Adrenal gland (tissue), 12 donors: ENCODE measurements around the gene FREM3. TPM values are rescaled to one million over a fixed set of nuclear protein-coding genes. Genes with fewer than 3 reads are reported as not detected.
"Not testable (repeated sequence)": the region's sequence is repeated elsewhere in the genome, so short reads cannot be mapped to it uniquely, and the experiment has no call there.

ENCODE experiments used
- DNase-seq, 7 donors: peaks; one replicate each; pipeline ENCODE4 v3.0.0-alpha.2; 2019 to 2020
- H3K27ac ChIP-seq, 5 donors: fragments of 200-600 bp; sonication (generic) in 4 of 5; 1 replicate in 3 of 5; 2 replicates in 2 of 5; pipeline versions ENCODE4 v1.5.1 to v1.8.0; 2016 to 2020; ENCODE audit warnings: mild to moderate bottlenecking in 1 of 5
- H3K27me3 ChIP-seq: fragments of 200-600 bp; 2 replicates; pipeline ENCODE4 v1.8.0; 2021
- H3K36me3 ChIP-seq, 2 donors: fragments of 200-600 bp; replicated peaks in 1 of 2; 1 replicate in 1 of 2; 2 replicates in 1 of 2; pipeline versions ENCODE4 v1.5.1 to v1.8.0; 2018 to 2022
- H3K4me1 ChIP-seq, 2 donors: fragments of 200-600 bp; replicated peaks in 1 of 2; 1 replicate in 1 of 2; 2 replicates in 1 of 2; pipeline versions ENCODE4 v1.5.1 to v1.8.0; 2018 to 2021
- H3K4me3 ChIP-seq, 4 donors: fragments of 200-600 bp; sonication (generic) in 3 of 4; one replicate each; pipeline ENCODE4 v1.5.1; 2016 to 2018
- H3K9me3 ChIP-seq, 3 donors: fragments of 200-600 bp; sonication (generic) in 1 of 3; replicated peaks in 1 of 3; 1 replicate in 2 of 3; 2 replicates in 1 of 3; pipeline versions ENCODE4 v1.5.1 to v1.8.0; 2016 to 2021
- CTCF ChIP-seq, 6 experiments: fragments of 450-650 bp in 4 of 6; fragments of 200-600 bp in 2 of 6; sonication (generic) in 1 of 6; IDR thresholded peaks; 1 replicate in 5 of 6; 2 replicates in 1 of 6; pipeline versions ENCODE4 v1.5.1 to v1.8.0; 2016 to 2021; ENCODE audit warnings: antibody characterized with exemption in 6 of 6, mild to moderate bottlenecking in 2 of 6, moderate library complexity in 1 of 6
- POLR2A ChIP-seq, 2 donors: fragments of 450-650 bp; IDR thresholded peaks; one replicate each; pipeline ENCODE4 v1.6.1; 2017; ENCODE audit warnings: antibody characterized with exemption in 2 of 2, mild to moderate bottlenecking in 2 of 2, moderate library complexity in 1 of 2
- WGBS, 4 donors: extraction: QIAGEN DNeasy Blood & Tissue Kit in 2 of 4; methylation state at CpG; one replicate each; pipeline versions ENCODE4 v1.1.5 to v1.1.7; 2013 to 2017; 5-methylcytosine and 5-hydroxymethylcytosine counted together
- intact Hi-C, 2 donors: fragments of 100-400 bp; cut with DNase I; formaldehyde crosslinking; loops; one replicate each; pipeline versions ENCODE4 v1.14.1 to v1.15.0; 2022 to 2023
- polyA plus RNA-seq, 3 donors: library from polyadenylated mRNA; stranded (reverse); fragments of 200-250 nt in 2 of 3; fragments of 350-450 nt in 1 of 3; fragmentation: Illumina TruSeq in 1 of 3; extraction: RNeasy Lipid Tissue Mini Kit (QIAGEN cat#74804) in 1 of 3; gene quantifications; one replicate each; pipeline ENCODE4 v1.2.3, GENCODE V29; 2013 to 2014
- total RNA-seq, 9 donors: library from RNA; depleted of rRNA in 4 of 9; stranded (reverse); fragments of >200 nt in 4 of 9; fragments of 120-200 nt in 1 of 9; fragmentation: NEBNext Ultra II Directional in 1 of 9; extraction: Animal tissue kit (Norgen Biotek cat#: 25700) in 1 of 9; gene quantifications; one replicate each; pipeline versions ENCODE4 v1.1.0 to v1.2.4, GENCODE V29; 2013 to 2023
- donor health status: healthy with polysubstance abuse.
- donor health status: Bipolar disorder and iron deficiency.
- donor health status: DM: yes; HTN: yes; CAD: no.
- donor health status: DM: no; HTN: no; CAD: no.
- donor health status: DM: no; HTN: no; CAD: no.
- donor health status: DM: yes; HTN: yes; CAD: no.

Gene FREM3
- total and polyA plus RNA-seq, 12 donors = 0.06 to 0.22 TPM; not detected in 10

GRCh38 chr4:143736861-143737260, 36.4 kb upstream of the FREM3 start:
- Histone ChIP-seq H3K4me1 (no peaks in the 10 kb centered on the region), H3K4me3 (no peak overlapping the region), H3K27me3 (no peaks in the 10 kb centered on the region), H3K27ac (no peak overlapping the region), H3K36me3 (no peaks in the 10 kb centered on the region), H3K9me3 (no peaks in the 10 kb centered on the region)
- intact Hi-C loops = no loop called here
- WGBS, 4 donors = 69 to 96% (median 78%) methylated on average over 1 of the region's 1 CpG
- no peak for DNase-seq
- TF ChIP-seq POLR2A (IDR thresholded peaks at IDR 0.05) = no peak
- TF ChIP-seq CTCF (IDR thresholded peaks at IDR 0.05) = no peak

DNA sequence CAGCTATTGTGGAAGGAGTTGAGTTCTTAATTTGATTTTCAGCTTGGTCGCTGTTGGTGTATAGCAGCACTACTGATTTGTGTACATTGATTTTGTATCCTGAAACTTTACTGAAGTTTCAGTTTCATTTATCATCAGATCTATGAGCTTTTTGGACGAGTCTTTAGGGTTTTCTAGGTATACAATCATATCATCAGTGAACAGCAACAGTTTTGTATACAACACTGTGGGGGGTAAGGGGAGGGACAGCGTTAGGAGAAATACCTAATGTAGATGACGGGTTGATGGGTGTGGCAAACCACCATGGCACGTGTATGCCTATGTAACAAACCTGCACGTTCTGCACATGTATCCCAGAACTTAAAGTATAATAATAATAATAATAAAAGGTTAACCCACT, 35.6 kb upstream of the FREM3 start:
- WGBS, 4 donors = 56 to 86% (median 71%) methylated on average over 6 of the region's 6 CpGs
- H3K27ac ChIP-seq, H3K9me3 ChIP-seq, intact Hi-C loops, H3K36me3 ChIP-seq, H3K4me3 ChIP-seq, H3K4me1 ChIP-seq, DNase-seq, H3K27me3 ChIP-seq: not testable (repeated sequence)

- 50 to 63% (median 53%) methylated on average over 3 of the region's 3 CpGs for WGBS, 4 donors
- no peaks in the 10 kb centered on the region for H3K27me3 ChIP-seq
- DNase-seq = peak in 3 of 7 donors; percentile 5 to 14 (median 13)
- no peak overlapping the region for H3K4me3 ChIP-seq
- intact Hi-C loops = no loop called here
- no peaks in the 10 kb centered on the region for H3K9me3 ChIP-seq
- no peaks in the 10 kb centered on the region for H3K36me3 ChIP-seq
- no peaks in the 10 kb centered on the region for H3K4me1 ChIP-seq
- H3K27ac ChIP-seq = no peak overlapping the region
- TF ChIP-seq POLR2A (IDR thresholded peaks at IDR 0.05) (no peak), CTCF (IDR thresholded peaks at IDR 0.05) (no peak)
Observed at GRCh38 chr4:143728166-143728565, 27.7 kb upstream of the FREM3 start.

DNA sequence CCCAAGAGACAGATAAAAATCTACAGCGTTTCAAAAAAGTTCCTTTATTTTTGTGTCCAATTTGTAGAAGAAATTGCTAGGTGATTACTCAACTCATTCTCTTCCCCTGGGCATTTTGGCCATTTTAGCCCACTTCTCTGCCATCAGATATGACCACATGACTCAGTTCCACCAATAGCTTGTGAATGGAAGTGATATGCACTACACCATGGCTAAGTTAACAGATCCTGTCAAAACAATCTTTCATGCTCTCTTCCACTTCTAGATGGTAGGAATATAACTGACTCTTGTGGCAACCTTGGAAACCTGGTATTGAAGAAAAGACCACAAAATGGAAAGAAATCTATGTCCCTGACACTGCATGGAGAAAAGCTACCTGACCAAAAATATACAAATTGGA, 26.2 kb upstream of the FREM3 start:
- no peak for DNase-seq
- Histone ChIP-seq H3K27me3 (no peaks in the 10 kb centered on the region), H3K36me3 (no peaks in the 10 kb centered on the region), H3K9me3 (no peaks in the 10 kb centered on the region), H3K4me1 (no peaks in the 10 kb centered on the region), H3K27ac (no peak overlapping the region), H3K4me3 (no peak overlapping the region)
- 85 to 95% (median 87%) methylated on average over 1 of the region's 1 CpG for WGBS, 4 donors
- TF ChIP-seq POLR2A (IDR thresholded peaks at IDR 0.05) = no peak
- no peak for TF ChIP-seq CTCF (IDR thresholded peaks at IDR 0.05)
- intact Hi-C loops = no loop called here

DNA sequence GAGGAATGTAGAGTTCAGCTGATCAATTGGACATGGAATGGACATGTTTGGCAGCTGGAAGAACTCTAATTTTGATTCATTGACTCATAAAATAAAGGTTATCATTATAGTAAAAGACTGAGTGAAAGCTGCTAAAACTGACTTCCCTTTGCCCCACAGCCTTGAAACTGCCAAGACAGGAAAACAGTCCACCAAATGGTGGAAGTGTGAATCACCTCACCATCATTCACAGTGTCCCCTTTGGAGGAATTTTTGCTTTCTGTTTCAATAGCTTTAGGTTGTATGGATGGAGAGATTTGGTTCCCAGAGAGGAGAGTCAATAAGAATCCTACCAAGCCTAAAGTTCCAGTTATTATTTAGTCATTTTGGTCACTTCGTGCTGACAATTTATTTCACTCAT, 20.8 kb upstream of the FREM3 start:
- intact Hi-C loops = no loop called here

DNA sequence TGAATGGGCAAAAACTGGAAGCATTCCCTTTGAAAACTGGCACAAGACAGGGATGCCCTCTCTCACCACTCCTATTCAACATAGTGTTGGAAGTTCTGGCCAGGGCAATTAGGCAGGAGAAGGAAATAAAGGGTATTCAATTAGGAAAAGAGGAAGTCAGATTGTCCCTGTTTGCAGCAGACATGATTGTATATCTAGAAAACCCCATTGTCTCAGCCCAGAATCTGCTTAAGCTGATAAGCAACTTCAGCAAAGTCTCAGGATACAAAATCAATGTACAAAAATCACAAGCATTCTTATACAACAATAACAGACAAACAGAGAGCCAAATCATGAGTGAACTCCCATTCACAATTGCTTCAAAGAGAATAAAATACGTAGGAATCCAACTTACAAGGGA, 18.3 kb upstream of the FREM3 start:
- H3K36me3 ChIP-seq, H3K4me1 ChIP-seq, H3K9me3 ChIP-seq, DNase-seq, H3K27ac ChIP-seq, intact Hi-C loops, H3K27me3 ChIP-seq, H3K4me3 ChIP-seq: not testable (repeated sequence)
- WGBS, 4 donors = 80% methylated on average over 1 of the region's 1 CpG; no CpG with 5 or more reads in 3 of the 4 donors

More for the DNA sequence above, 20.8 kb upstream of the FREM3 start:
- H3K27ac ChIP-seq = no peak overlapping the region
- DNase-seq = no peak
- no peaks in the 10 kb centered on the region for H3K9me3 ChIP-seq
- no peaks in the 10 kb centered on the region for H3K27me3 ChIP-seq
- H3K36me3 ChIP-seq = no peaks in the 10 kb centered on the region
- no peak overlapping the region for H3K4me3 ChIP-seq
- TF ChIP-seq POLR2A (IDR thresholded peaks at IDR 0.05) = no peak
- no peaks in the 10 kb centered on the region for H3K4me1 ChIP-seq
- WGBS, 4 donors = 76 to 92% (median 87%) methylated on average over 1 of the region's 1 CpG
